Psoas muscle (tissue), 8 donors: ENCODE data around the gene RXFP4. TPM values are rescaled to one million over a fixed set of nuclear protein-coding genes. Genes with fewer than 3 reads are reported as not detected.
"Not testable (repeated sequence)": the region's sequence is repeated elsewhere in the genome, so short reads cannot be mapped to it uniquely, and the experiment has no call there.

Experiments
- ATAC-seq, 4 donors: fragments of 200-7000 bp; cut with Tn5 transposase; one replicate each; pipeline ENCODE4 v1.9.1; 2020; ENCODE audit warnings: moderate library complexity in 3 of 4, mild to moderate bottlenecking in 2 of 4
- DNase-seq, 2 donors: peaks; one replicate each; pipeline ENCODE4 v3.0.0-alpha.2; 2020
- H3K27ac ChIP-seq: fragments of 200-600 bp; one replicate; pipeline ENCODE4 v1.8.0; 2022
- H3K27me3 ChIP-seq, 3 donors: fragments of 200-600 bp in 1 of 3; one replicate each; pipeline versions ENCODE4 v1.6.1 to v1.8.0; 2013 to 2022; ENCODE audit warnings: low read length in 2 of 3, mild to moderate bottlenecking in 2 of 3, moderate library complexity in 1 of 3; ENCODE audit not compliant: insufficient read depth in 3 of 3
- H3K36me3 ChIP-seq, 2 donors: fragments of 200-600 bp in 1 of 2; one replicate each; pipeline versions ENCODE4 v1.6.1 to v1.8.0; 2013 to 2022; ENCODE audit warnings: low read depth in 1 of 2, mild to moderate bottlenecking in 1 of 2, moderate library complexity in 1 of 2; ENCODE audit not compliant: insufficient read depth in 1 of 2
- H3K4me1 ChIP-seq: fragments of 200-600 bp; one replicate; pipeline ENCODE4 v1.8.0; 2022
- H3K4me3 ChIP-seq: fragments of 200-600 bp; one replicate; pipeline ENCODE4 v1.8.0; 2022; ENCODE audit warnings: mild to moderate bottlenecking
- H3K9me3 ChIP-seq: fragments of 200-600 bp; one replicate; pipeline ENCODE4 v1.8.0; 2022
- CTCF ChIP-seq: fragments of 200-600 bp; IDR thresholded peaks from one replicate; pipeline ENCODE4 v1.8.0; 2022; ENCODE audit warnings: antibody characterized with exemption
- WGBS, 3 donors: extraction: QIAGEN DNeasy Blood & Tissue Kit; methylation state at CpG; one replicate each; pipeline versions ENCODE4 v1.1.6 to v1.1.7; 2013; 5-methylcytosine and 5-hydroxymethylcytosine counted together
- intact Hi-C, 2 donors: fragments of 100-400 bp; cut with DNase I; formaldehyde crosslinking; loops; one replicate each; pipeline versions ENCODE4 v1.11.0 to v1.14.2; 2022
- polyA plus RNA-seq, 3 donors: library from polyadenylated mRNA; stranded (reverse); fragments of 200-250 nt; gene quantifications; one replicate each; pipeline ENCODE4 v1.2.3, GENCODE V29; 2013
- total RNA-seq, 4 donors: library from RNA; stranded (reverse); fragmentation: NEBNext Ultra II Directional in 2 of 4; extraction: Animal tissue kit (Norgen Biotek cat#: 25700) in 2 of 4; gene quantifications; one replicate each; pipeline versions ENCODE4 v1.2.1 to v1.2.4, GENCODE V29; 2021 to 2023
- donor health status: healthy with polysubstance abuse.
- donor health status: DM: no; HTN: no; CAD: no; lungs with moderate emphysema.
- donor health status: Bipolar disorder and iron deficiency.
- donor health status: healthy.
- donor health status: DM: yes; HTN: yes; CAD: no.
- donor health status: DM: no; HTN: no; CAD: no.
- donor health status: DM: no; HTN: no; CAD: no.
- donor health status: DM: yes; HTN: yes; CAD: no.

RXFP4 gene
- total and polyA plus RNA-seq, 7 donors, result not detected

GRCh38 chr1:155981266-155982088 is 40.0 kb downstream of the RXFP4 start:
- Histone ChIP-seq H3K36me3 (no peaks in the 10 kb centered on the region), H3K4me3 (peak overlapping the region; percentile 88), H3K9me3 (no peaks in the 10 kb centered on the region), H3K4me1 (peaks cover 46% of the 10 kb centered on the region), H3K27me3 (no peaks in the 10 kb centered on the region), H3K27ac (peak overlapping the region; percentile 89)
- DNase-seq, result peak in 1 of 2 donors; percentile 52
- intact Hi-C loops, result no loop called here
- ATAC-seq, result peak in 2 of 4 donors; percentile 12 to 13
- no peak for TF ChIP-seq CTCF
- 54 to 60% (median 59%) methylated on average over 6 of the region's 6 CpGs for WGBS, 3 donors

- DNase-seq, result no peak
- Histone ChIP-seq H3K27ac (peak overlapping the region; percentile 89), H3K36me3 (no peaks in the 10 kb centered on the region), H3K27me3 (no peaks in the 10 kb centered on the region), H3K4me3 (peak overlapping the region; percentile 88), H3K9me3 (no peaks in the 10 kb centered on the region), H3K4me1 (peaks cover 42% of the 10 kb centered on the region)
- no peak for TF ChIP-seq CTCF
- intact Hi-C loops, result no loop called here
- no peak for ATAC-seq
- 37 to 59% (median 49%) methylated on average over 7 of the region's 7 CpGs for WGBS, 3 donors
Observed at GRCh38 chr1:155982106-155982505, 40.7 kb downstream of the RXFP4 start.

- DNase-seq, result peak; percentile 76 to 86
- H3K4me3 ChIP-seq, result peak overlapping the region; percentile 88
- 29 to 58% (median 34%) methylated on average over 4 of the region's 4 CpGs for WGBS, 3 donors
- no peaks in the 10 kb centered on the region for H3K36me3 ChIP-seq
- H3K27me3 ChIP-seq, result no peaks in the 10 kb centered on the region
- H3K4me1 ChIP-seq, result peaks cover 41% of the 10 kb centered on the region
- peak in 3 of 4 donors; percentile 16 to 50 (median 31) for ATAC-seq
- no peak for TF ChIP-seq CTCF
- intact Hi-C loops, result no loop called here
- H3K9me3 ChIP-seq, result no peaks in the 10 kb centered on the region
- peak overlapping the region; percentile 89 for H3K27ac ChIP-seq
Observed at GRCh38 chr1:155983191-155984024, 42.0 kb downstream of the RXFP4 start.

DNA sequence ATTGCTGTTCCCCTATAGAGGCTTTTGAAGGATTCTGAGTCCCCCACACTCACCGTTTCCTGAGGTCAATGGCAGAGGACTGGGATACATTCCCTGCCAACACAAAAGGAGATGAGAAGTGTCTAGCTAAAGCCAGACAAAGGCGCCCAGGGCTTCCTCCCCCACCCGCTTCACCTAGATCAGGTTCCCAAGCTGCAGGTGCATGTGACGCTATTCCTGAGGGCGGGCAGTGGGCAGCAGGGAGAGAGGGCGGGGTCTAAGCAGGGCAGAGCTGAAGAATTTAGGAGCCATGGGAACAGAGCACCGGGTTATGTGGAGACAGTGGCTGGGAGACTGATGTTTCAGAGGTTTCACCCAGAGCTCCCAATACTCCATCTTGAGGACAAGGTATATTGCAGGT is 42.9 kb downstream of the RXFP4 start:
- ATAC-seq (no peak), DNase-seq (no peak)
- intact Hi-C loops, result no loop called here
- no peaks in the 10 kb centered on the region for H3K27me3 ChIP-seq
- peak overlapping the region; percentile 89 for H3K27ac ChIP-seq
- H3K36me3 ChIP-seq, result no peaks in the 10 kb centered on the region
- no peak for TF ChIP-seq CTCF
- peaks cover 38% of the 10 kb centered on the region for H3K4me1 ChIP-seq
- no peaks in the 10 kb centered on the region for H3K9me3 ChIP-seq
- WGBS, 3 donors, result 81 to 84% (median 82%) methylated on average over 7 of the region's 7 CpGs
- H3K4me3 ChIP-seq, result no peak overlapping the region

GRCh38 chr1:155984903-155985645 is 43.6 kb downstream of the RXFP4 start:
- H3K27ac ChIP-seq, H3K36me3 ChIP-seq, DNase-seq, H3K9me3 ChIP-seq, intact Hi-C loops, H3K4me3 ChIP-seq, ATAC-seq, H3K27me3 ChIP-seq: not testable (repeated sequence)
- H3K4me1 ChIP-seq, result peaks cover 34% of the 10 kb centered on the region
- WGBS, 3 donors, result 66 to 78% (median 68%) methylated on average over 11 of the region's 11 CpGs
